ENCODE data around the gene ELMOD3.

- TF ChIP-seq MAX (IDR thresholded peaks at IDR 0.05) (no peak), CTCF (IDR thresholded peaks at IDR 0.05; ENCODE audit: low read depth, low read length, missing input control) (no peak), GABPA (IDR thresholded peaks at IDR 0.05 in 1 of 2, conservative IDR thresholded peaks at IDR 0.05 in 1 of 2) (no peak), ATF3 (IDR thresholded peaks at IDR 0.05) (no peak), HNF4G (IDR thresholded peaks at IDR 0.05) (no peak), RXRA (IDR thresholded peaks at IDR 0.05) (no peak)
Observed at GRCh38 chr2:85410584-85411404, 56.2 kb downstream of the ELMOD3 start.
